ENCODE results near the gene LRRC32.

DNA sequence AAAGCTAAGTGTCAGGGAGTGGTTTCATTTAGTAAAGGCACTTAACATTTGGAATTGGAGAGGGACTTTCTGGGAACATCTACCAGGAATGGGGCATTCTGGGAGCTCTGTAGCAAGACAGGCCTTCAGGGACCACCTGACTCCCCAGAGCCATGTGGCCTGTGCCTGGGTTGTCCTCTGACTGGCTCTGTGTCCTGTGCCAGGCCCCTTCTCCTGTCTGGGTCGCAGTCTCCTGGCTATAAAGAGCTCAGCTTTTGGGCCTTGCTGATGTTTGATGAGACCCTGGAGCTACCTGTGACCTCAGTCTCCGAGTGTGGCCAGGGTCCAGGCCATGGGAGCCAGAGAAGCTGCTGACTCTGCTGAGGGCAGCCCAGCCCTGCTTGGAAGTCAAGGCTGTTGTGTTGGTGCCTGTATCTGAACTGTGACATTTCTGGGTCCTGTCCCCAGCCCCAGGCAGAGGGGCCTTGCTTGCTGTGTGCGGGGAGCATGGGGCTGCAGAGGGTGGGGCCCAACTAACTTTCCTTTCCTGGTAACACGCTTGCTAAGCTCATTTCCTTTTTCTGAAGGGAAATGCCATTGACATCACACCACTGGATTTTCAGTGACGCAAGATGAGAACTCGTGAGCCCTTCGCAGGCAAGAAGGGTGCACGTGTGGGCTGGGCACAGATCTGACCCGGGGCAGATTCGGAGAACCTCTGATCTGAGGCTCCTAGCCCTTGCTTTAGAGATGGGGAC is 41.3 kb downstream of the LRRC32 start:
- TF ChIP-seq, protein P1, sequence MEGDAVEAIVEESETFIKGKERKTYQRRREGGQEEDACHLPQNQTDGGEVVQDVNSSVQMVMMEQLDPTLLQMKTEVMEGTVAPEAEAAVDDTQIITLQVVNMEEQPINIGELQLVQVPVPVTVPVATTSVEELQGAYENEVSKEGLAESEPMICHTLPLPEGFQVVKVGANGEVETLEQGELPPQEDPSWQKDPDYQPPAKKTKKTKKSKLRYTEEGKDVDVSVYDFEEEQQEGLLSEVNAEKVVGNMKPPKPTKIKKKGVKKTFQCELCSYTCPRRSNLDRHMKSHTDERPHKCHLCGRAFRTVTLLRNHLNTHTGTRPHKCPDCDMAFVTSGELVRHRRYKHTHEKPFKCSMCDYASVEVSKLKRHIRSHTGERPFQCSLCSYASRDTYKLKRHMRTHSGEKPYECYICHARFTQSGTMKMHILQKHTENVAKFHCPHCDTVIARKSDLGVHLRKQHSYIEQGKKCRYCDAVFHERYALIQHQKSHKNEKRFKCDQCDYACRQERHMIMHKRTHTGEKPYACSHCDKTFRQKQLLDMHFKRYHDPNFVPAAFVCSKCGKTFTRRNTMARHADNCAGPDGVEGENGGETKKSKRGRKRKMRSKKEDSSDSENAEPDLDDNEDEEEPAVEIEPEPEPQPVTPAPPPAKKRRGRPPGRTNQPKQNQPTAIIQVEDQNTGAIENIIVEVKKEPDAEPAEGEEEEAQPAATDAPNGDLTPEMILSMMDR (IDR thresholded peaks at IDR 0.05) = no peak
- peak; percentile 18 to 43 for TF ChIP-seq POLR2A (IDR thresholded peaks at IDR 0.05)

Data from uterus (tissue), 2 donors.